Measurements from ENCODE around the gene ACAD10. TPM values are rescaled to one million over a fixed set of nuclear protein-coding genes. Genes with fewer than 3 reads are reported as not detected.
"Not testable (repeated sequence)": the region's sequence is repeated elsewhere in the genome, so short reads cannot be mapped to it uniquely, and the experiment has no call there.

ACAD10 gene
- total RNA-seq, 1 donor from 2014 or later, result 11.6 TPM

GRCh38 chr12:111757361-111758119, 71.7 kb downstream of the ACAD10 start:
- no peak overlapping the region for H3K4me3 ChIP-seq (ENCODE audit: low read depth, low read length)
- FAIRE-seq (no peak), DNase-seq (ENCODE audit: low read depth) (no peak)
- TF ChIP-seq CTCF (IDR thresholded peaks at IDR 0.05; ENCODE audit: insufficient read depth, low read length, severe bottlenecking), result no peak
- H3K27me3 ChIP-seq (ENCODE audit: control insufficient read depth, insufficient read depth, low read length), result no peaks in the 10 kb centered on the region
- peaks cover 6% of the 10 kb centered on the region for H3K36me3 ChIP-seq (ENCODE audit: control insufficient read depth, insufficient read depth, low read length)

GRCh38 chr12:111758120-111758561, 72.3 kb downstream of the ACAD10 start:
- DNase-seq (ENCODE audit: low read depth) (peak; percentile 62), FAIRE-seq (no peak)
- Histone ChIP-seq H3K36me3 (ENCODE audit: control insufficient read depth, insufficient read depth, low read length) (peaks cover 6% of the 10 kb centered on the region), H3K4me3 (ENCODE audit: low read depth, low read length) (no peak overlapping the region), H3K27me3 (ENCODE audit: control insufficient read depth, insufficient read depth, low read length) (no peaks in the 10 kb centered on the region)
- TF ChIP-seq CTCF (IDR thresholded peaks at IDR 0.05; ENCODE audit: insufficient read depth, low read length, severe bottlenecking), result no peak

DNA sequence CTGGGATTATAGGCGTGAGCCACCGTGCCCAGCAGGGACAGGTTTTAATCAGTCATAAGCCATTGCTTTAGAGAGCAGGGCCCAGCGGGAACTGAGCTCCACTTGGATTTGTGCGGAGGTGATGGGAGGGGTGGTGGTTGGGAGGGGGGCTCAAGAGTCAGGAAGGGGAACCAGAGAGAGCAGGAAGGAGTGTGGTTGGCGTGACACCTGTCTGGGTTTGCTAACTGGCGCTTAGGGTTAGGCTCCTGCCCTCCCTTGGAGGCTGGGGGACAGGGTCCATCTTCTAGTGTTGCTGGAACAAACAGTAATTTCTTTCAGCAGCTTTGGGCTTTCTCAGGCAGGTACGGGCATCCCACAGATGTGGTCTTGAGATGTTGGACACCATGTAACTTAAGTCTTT, 73.4 kb downstream of the ACAD10 start:
- FAIRE-seq (no peak), DNase-seq (ENCODE audit: low read depth) (no peak)
- Histone ChIP-seq H3K27me3 (ENCODE audit: control insufficient read depth, insufficient read depth, low read length) (no peaks in the 10 kb centered on the region), H3K4me3 (ENCODE audit: low read depth, low read length) (no peak overlapping the region), H3K36me3 (ENCODE audit: control insufficient read depth, insufficient read depth, low read length) (peaks cover 2% of the 10 kb centered on the region)
- TF ChIP-seq CTCF (IDR thresholded peaks at IDR 0.05; ENCODE audit: insufficient read depth, low read length, severe bottlenecking), result no peak

GRCh38 chr12:111759991-111760390, 74.1 kb downstream of the ACAD10 start:
- TF ChIP-seq CTCF (IDR thresholded peaks at IDR 0.05; ENCODE audit: insufficient read depth, low read length, severe bottlenecking), result no peak
- Histone ChIP-seq H3K4me3 (ENCODE audit: low read depth, low read length) (no peak overlapping the region), H3K27me3 (ENCODE audit: control insufficient read depth, insufficient read depth, low read length) (no peaks in the 10 kb centered on the region), H3K36me3 (ENCODE audit: control insufficient read depth, insufficient read depth, low read length) (peaks cover 1% of the 10 kb centered on the region)
- FAIRE-seq (no peak), DNase-seq (ENCODE audit: low read depth) (no peak)

DNA sequence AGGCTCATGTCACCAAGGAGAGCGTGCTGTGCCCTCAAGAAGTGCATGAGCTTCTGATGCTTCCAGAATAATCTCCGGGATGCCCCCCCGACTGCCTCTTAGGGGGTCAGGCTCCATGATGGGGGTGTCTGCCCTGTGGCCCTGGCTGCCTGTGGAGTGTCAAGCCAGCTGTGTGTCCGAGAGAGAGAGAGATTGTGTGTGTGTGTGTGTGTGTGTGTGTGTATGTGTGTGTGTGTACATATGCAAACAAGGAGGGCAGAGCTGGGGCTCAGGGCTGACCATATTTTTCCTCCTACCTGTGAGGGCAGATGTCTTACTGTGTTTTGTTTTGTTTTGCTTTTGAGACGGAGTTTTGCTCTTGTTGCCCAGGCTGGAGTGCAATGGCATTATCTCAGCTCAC, 75.2 kb downstream of the ACAD10 start:
- Histone ChIP-seq H3K27me3 (ENCODE audit: control insufficient read depth, insufficient read depth, low read length) (no peaks in the 10 kb centered on the region), H3K36me3 (ENCODE audit: control insufficient read depth, insufficient read depth, low read length) (no peaks in the 10 kb centered on the region), H3K4me3 (ENCODE audit: low read depth, low read length) (no peak overlapping the region)
- FAIRE-seq (no peak), DNase-seq (ENCODE audit: low read depth) (no peak)
- no peak for TF ChIP-seq CTCF (IDR thresholded peaks at IDR 0.05; ENCODE audit: insufficient read depth, low read length, severe bottlenecking)

- no peak for TF ChIP-seq CTCF (IDR thresholded peaks at IDR 0.05; ENCODE audit: insufficient read depth, low read length, severe bottlenecking)
- FAIRE-seq, result no peak
- Histone ChIP-seq H3K36me3 (ENCODE audit: control insufficient read depth, insufficient read depth, low read length) (no peaks in the 10 kb centered on the region), H3K4me3 (ENCODE audit: low read depth, low read length) (no peak overlapping the region), H3K27me3 (ENCODE audit: control insufficient read depth, insufficient read depth, low read length) (no peaks in the 10 kb centered on the region)
- DNase-seq (ENCODE audit: low read depth), result no peak
These were observed 75.9 kb downstream of the ACAD10 start for GRCh38 chr12:111761706-111762105.

GRCh38 chr12:111763552-111763951, 77.7 kb downstream of the ACAD10 start:
- DNase-seq (ENCODE audit: low read depth); H3K27me3 ChIP-seq (ENCODE audit: control insufficient read depth, insufficient read depth, low read length); H3K4me3 ChIP-seq (ENCODE audit: low read depth, low read length); FAIRE-seq; H3K36me3 ChIP-seq (ENCODE audit: control insufficient read depth, insufficient read depth, low read length): not testable (repeated sequence)
